GM12878 (cell line): ENCODE measurements around the gene AVEN. TPM values are rescaled to one million over a fixed set of nuclear protein-coding genes. Genes with fewer than 3 reads are reported as not detected.

Experiments
- ATAC-seq: fragments of 200-7000 bp; cut with Tn5 transposase; 3 replicates; pipeline ENCODE4 v1.9.1; 2020; ENCODE audit warnings: mild to moderate bottlenecking, moderate library complexity
- BruUV-seq: library from RNA; stranded (reverse); fragments of 400-500 nt; replicated peaks from 2 replicates; lab custom pipeline; 2021; lab: Mats Ljungman, UMichigan
- CTCF ChIA-PET: fragments of 300-600 bp; sonication (Branson Sonifier 250); formaldehyde crosslinking; extraction: SDS; loops from one replicate; lab custom pipeline; 2021; ENCODE audit warnings: inconsistent platforms; lab: Yijun Ruan, JAX
- POLR2A ChIA-PET: fragments of 350-600 bp; formaldehyde crosslinking; extraction: SDS; loops from one replicate; lab custom pipeline; 2021; ENCODE audit warnings: inconsistent platforms; lab: Charles Lee
- RAD21 ChIA-PET: fragments of 300-600 bp; sonication (Branson Sonifier 250); formaldehyde crosslinking; loops from one replicate; lab custom pipeline; 2023; ENCODE audit warnings: antibody characterized with exemption; ENCODE audit not compliant: unreplicated experiment; lab: Charles Lee
- SMC1A ChIA-PET: fragments of 300-600 bp; sonication (Branson Sonifier 250); formaldehyde crosslinking; loops from one replicate; lab custom pipeline; 2023; ENCODE audit not compliant: unreplicated experiment, uncharacterized antibody; lab: Charles Lee
- DNase-seq: peaks from one replicate; pipeline ENCODE4 v3.0.0-alpha.2; 2011; ENCODE audit warnings: low read depth, low spot score
- FAIRE-seq: peaks from 3 replicates; lab custom pipeline; 2011; peaks lifted over from hg19 to GRCh38; lab: Jason Lieb, UNC
- H2AFZ ChIP-seq: 2 replicates; pipeline ENCODE4 v1.6.0; 2011; ENCODE audit warnings: low read depth, low read length, control low read depth; ENCODE audit not compliant: control insufficient read depth
- H3K27ac ChIP-seq: 2 replicates; pipeline ENCODE4 v1.5.1; 2011; ENCODE audit warnings: control low read depth; ENCODE audit not compliant: control insufficient read depth, insufficient read depth
- H3K27me3 ChIP-seq, 2 experiments: replicated peaks in 1 of 2; 2 replicates each; pipeline versions ENCODE4 v1.6.0 to v1.6.1; 2011; ENCODE audit warnings: low read length in 1 of 2; ENCODE audit not compliant: control insufficient read depth in 2 of 2, insufficient read depth in 2 of 2
- H3K36me3 ChIP-seq, 2 experiments: 2 replicates each; pipeline ENCODE4 v1.5.1; 2011; ENCODE audit warnings: low read length in 1 of 2; ENCODE audit not compliant: control insufficient read depth in 2 of 2, insufficient read depth in 2 of 2
- H3K4me1 ChIP-seq: 2 replicates; pipeline ENCODE4 v1.6.1; 2011; ENCODE audit warnings: mild to moderate bottlenecking, low read length, moderate library complexity, mixed read lengths; ENCODE audit not compliant: control insufficient read depth, insufficient read depth
- H3K4me2 ChIP-seq: 2 replicates; pipeline ENCODE4 v1.6.0; 2011; ENCODE audit warnings: control low read depth; ENCODE audit not compliant: control insufficient read depth, insufficient read depth
- H3K4me3 ChIP-seq: fragments of 200-600 bp; sonication (generic); 2 replicates; pipeline ENCODE4 v1.5.1; 2016
- H3K79me2 ChIP-seq: 2 replicates; pipeline ENCODE4 v1.6.0; 2011; ENCODE audit warnings: low read length; ENCODE audit not compliant: control insufficient read depth, insufficient read depth
- H3K9ac ChIP-seq: 2 replicates; pipeline ENCODE4 v1.8.0; 2011; ENCODE audit warnings: low read length, control low read depth, mixed read lengths; ENCODE audit not compliant: control insufficient read depth, insufficient read depth
- H3K9me3 ChIP-seq: replicated peaks from 3 replicates; pipeline ENCODE4 v1.5.1; 2011; ENCODE audit warnings: mild to moderate bottlenecking, low read length; ENCODE audit not compliant: control insufficient read depth, insufficient read depth
- H4K20me1 ChIP-seq: 2 replicates; pipeline ENCODE4 v1.6.0; 2011; ENCODE audit not compliant: control insufficient read depth, insufficient read depth
- CHD2 ChIP-seq: IDR thresholded peaks from 2 replicates; pipeline ENCODE4 v1.6.1; 2011; ENCODE audit warnings: low read depth, low read length, improper control_type of control experiment, borderline replicate concordance
- CTCF ChIP-seq, 3 experiments: IDR thresholded peaks in 2 of 3; conservative IDR thresholded peaks in 1 of 3; 2 replicates each; pipeline ENCODE4 v1.5.1; 2011; ENCODE audit warnings: low read depth in 3 of 3, low read length in 3 of 3, mild to moderate bottlenecking in 3 of 3, control low read depth in 2 of 3, moderate library complexity in 2 of 3, inconsistent platforms in 1 of 3, mixed read lengths in 1 of 3; ENCODE audit not compliant: control insufficient read depth in 2 of 3, insufficient read depth in 1 of 3; ENCODE audit errors: extremely low read depth in 1 of 3
- FOS ChIP-seq: IDR thresholded peaks from 3 replicates; pipeline ENCODE4 v1.6.1; 2011; ENCODE audit warnings: borderline replicate concordance; ENCODE audit not compliant: insufficient read length; ENCODE audit errors: extremely low read depth
- MAX ChIP-seq: IDR thresholded peaks from 2 replicates; pipeline ENCODE4 v1.6.1; 2012; ENCODE audit warnings: low read depth, low read length, improper control_type of control experiment
- POLR2AphosphoS5 ChIP-seq: IDR thresholded peaks from 2 replicates; pipeline ENCODE4 v1.6.1; 2011; ENCODE audit warnings: mild to moderate bottlenecking, low read length, inconsistent platforms
- SMARCA5 ChIP-seq: fragments of 450-650 bp; IDR thresholded peaks from 2 replicates; pipeline ENCODE4 v1.6.1; 2017; ENCODE audit warnings: mild to moderate bottlenecking
- SPI1 ChIP-seq: IDR thresholded peaks from 2 replicates; pipeline ENCODE4 v1.6.1; 2011; ENCODE audit warnings: low read depth, mild to moderate bottlenecking, low read length, moderate library complexity, borderline replicate concordance; ENCODE audit not compliant: insufficient read depth
- SRF ChIP-seq, 2 experiments: IDR thresholded peaks; 2 replicates each; pipeline ENCODE4 v1.6.1; 2011; ENCODE audit warnings: low read depth in 2 of 2, low read length in 2 of 2, mild to moderate bottlenecking in 1 of 2, moderate library complexity in 1 of 2
- STAT1 ChIP-seq: fragments of 450-650 bp; conservative IDR thresholded peaks from 2 replicates; pipeline ENCODE4 v1.6.1; 2014; ENCODE audit warnings: antibody characterized with exemption, mild to moderate bottlenecking
- ZBTB40 ChIP-seq: fragments of 450-650 bp; IDR thresholded peaks from 2 replicates; pipeline ENCODE4 v1.6.1; 2016; ENCODE audit warnings: mild to moderate bottlenecking, moderate library complexity, borderline replicate concordance
- ZZZ3 ChIP-seq: IDR thresholded peaks from 2 replicates; pipeline ENCODE4 v1.6.1; 2011; ENCODE audit warnings: low read depth; ENCODE audit not compliant: control insufficient read depth, insufficient read length
- WGBS: methylation state at CpG from one replicate; pipeline ENCODE4 v1.1.6; 2016; ENCODE audit warnings: low lambda C conversion rate; ENCODE audit not compliant: insufficient replicate concordance, insufficient coverage; ENCODE audit errors: missing lambda C conversion rate; 5-methylcytosine and 5-hydroxymethylcytosine counted together
- in situ Hi-C: fragments of 300-500 bp; cut with MboI; formaldehyde crosslinking; loops from 9 replicates; pipeline ENCODE4 v1.14.3; 2018; ENCODE audit warnings: mixed read lengths
- intact Hi-C: fragments of 100-400 bp; cut with micrococcal nuclease; formaldehyde crosslinking; loops from one replicate; pipeline ENCODE4 v1.14.2; 2022; ENCODE audit not compliant: unreplicated experiment
- polyA plus RNA-seq, 11 experiments: library from polyadenylated mRNA; depleted of rRNA in 4 of 11; unstranded in 6 of 11; stranded (reverse) in 5 of 11; fragments of >200 nt; fragmentation: Nextera tagmentation in 4 of 11; fragmentation: Illumina TruSeq in 1 of 11; extraction: Ambion mirVana in 4 of 11; extraction: Trizol in 1 of 11; gene quantifications; 1 replicate in 1 of 11; 2 replicates in 10 of 11; pipeline versions ENCODE4 v1.2.1 to v1.2.3, GENCODE V29; 2011 to 2016; ENCODE audit warnings: inconsistent platforms in 2 of 11, missing spikeins in 2 of 11, low read depth in 1 of 11
- total RNA-seq, 4 experiments: library from RNA; depleted of rRNA in 3 of 4; stranded (reverse); fragments of >200 nt in 3 of 4; fragmentation: Illumina TruSeq in 1 of 4; extraction: Trizol in 1 of 4; gene quantifications; 2 replicates each; pipeline versions ENCODE4 v1.2.1 to v1.2.3, GENCODE V29; 2013 to 2021
- TF ChIP-seq, protein P1 (sequence below): fragments of 450-650 bp; IDR thresholded peaks from 2 replicates; pipeline ENCODE4 v1.6.1; 2017; ENCODE audit warnings: mild to moderate bottlenecking, moderate library complexity

Gene AVEN
- total and polyA plus RNA-seq, 10 of the 15 experiments (the other 5 are each of a cell fraction or from before 2014, with no cell fraction given) = 1.4 to 15.1 (median 10.5) TPM

DNA sequence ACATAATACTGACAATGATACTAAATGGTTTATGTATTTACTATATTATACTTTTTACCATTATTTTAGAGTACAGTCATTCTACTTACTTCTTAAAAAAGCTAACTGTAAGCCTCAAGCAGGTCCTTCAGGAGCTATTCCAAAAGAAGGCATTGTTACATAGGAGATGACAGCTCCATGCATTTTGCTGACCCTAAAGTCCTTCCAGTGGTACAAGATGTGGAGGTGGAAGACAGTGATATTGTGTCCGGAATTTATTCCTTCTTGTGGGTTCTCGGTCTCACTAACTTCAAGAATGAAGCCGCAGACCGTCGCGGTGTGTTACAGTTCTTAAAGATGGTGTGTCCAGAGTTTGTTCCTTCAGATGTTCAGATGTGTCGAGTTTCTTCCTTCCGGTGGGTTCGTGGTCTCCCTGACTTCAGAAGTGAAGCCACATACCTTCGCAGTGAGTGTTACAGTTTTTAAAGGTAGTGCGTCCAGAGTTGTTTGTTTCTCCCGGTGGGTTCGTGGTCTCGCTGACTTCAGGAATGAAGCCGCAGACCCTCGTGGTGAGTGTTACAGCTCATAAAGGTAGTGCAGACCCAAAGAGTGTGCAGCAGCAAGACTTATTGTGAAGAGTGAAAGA lies 20.9 kb downstream of the AVEN start:
- Histone ChIP-seq H3K4me3 (no peak overlapping the region), H4K20me1 (no peaks in the 10 kb centered on the region), H3K79me2 (no peaks in the 10 kb centered on the region), H3K27ac (no peak overlapping the region), H3K4me2 (no peak overlapping the region), H3K9ac (no peak overlapping the region), H2AFZ (no peak overlapping the region), H3K9me3 (no peaks in the 10 kb centered on the region; the same call in 2 of the 3 replicates), H3K27me3 (no peaks in the 10 kb centered on the region), H3K36me3 (no peaks in the 10 kb centered on the region), H3K4me1 (no peaks in the 10 kb centered on the region)
- BruUV-seq = no TSS peak
- intact Hi-C loops (no loop called here), in situ Hi-C loops (no loop called here)
- RAD21 ChIA-PET = no interaction called here
- POLR2A ChIA-PET = interaction anchor here (0.7 kb wide), 1 partner anchor 25 kb away, joined by 5 read pairs; no protein-coding TSS in a partner anchor
- 90% methylated on average over 16 of the region's 16 CpGs for WGBS
- DNase-seq = no peak
- ATAC-seq = no peak
- CTCF ChIA-PET = interaction anchor here (0.6 kb wide), 1 partner anchor 44 kb away, joined by 3 read pairs; no protein-coding TSS in a partner anchor
- SMC1A ChIA-PET = interaction anchor here (0.6 kb wide), 1 partner anchor 200 kb away, joined by 3 read pairs; no protein-coding TSS in a partner anchor
- FAIRE-seq = no peak
- TF ChIP-seq, protein P1, sequence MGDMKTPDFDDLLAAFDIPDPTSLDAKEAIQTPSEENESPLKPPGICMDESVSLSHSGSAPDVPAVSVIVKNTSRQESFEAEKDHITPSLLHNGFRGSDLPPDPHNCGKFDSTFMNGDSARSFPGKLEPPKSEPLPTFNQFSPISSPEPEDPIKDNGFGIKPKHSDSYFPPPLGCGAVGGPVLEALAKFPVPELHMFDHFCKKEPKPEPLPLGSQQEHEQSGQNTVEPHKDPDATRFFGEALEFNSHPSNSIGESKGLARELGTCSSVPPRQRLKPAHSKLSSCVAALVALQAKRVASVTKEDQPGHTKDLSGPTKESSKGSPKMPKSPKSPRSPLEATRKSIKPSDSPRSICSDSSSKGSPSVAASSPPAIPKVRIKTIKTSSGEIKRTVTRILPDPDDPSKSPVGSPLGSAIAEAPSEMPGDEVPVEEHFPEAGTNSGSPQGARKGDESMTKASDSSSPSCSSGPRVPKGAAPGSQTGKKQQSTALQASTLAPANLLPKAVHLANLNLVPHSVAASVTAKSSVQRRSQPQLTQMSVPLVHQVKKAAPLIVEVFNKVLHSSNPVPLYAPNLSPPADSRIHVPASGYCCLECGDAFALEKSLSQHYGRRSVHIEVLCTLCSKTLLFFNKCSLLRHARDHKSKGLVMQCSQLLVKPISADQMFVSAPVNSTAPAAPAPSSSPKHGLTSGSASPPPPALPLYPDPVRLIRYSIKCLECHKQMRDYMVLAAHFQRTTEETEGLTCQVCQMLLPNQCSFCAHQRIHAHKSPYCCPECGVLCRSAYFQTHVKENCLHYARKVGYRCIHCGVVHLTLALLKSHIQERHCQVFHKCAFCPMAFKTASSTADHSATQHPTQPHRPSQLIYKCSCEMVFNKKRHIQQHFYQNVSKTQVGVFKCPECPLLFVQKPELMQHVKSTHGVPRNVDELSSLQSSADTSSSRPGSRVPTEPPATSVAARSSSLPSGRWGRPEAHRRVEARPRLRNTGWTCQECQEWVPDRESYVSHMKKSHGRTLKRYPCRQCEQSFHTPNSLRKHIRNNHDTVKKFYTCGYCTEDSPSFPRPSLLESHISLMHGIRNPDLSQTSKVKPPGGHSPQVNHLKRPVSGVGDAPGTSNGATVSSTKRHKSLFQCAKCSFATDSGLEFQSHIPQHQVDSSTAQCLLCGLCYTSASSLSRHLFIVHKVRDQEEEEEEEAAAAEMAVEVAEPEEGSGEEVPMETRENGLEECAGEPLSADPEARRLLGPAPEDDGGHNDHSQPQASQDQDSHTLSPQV = no peak
- TF ChIP-seq ZBTB40 (no peak), STAT1 (no peak), FOS (no peak), MAX (no peak), ZZZ3 (no peak), POLR2AphosphoS5 (no peak), CTCF (IDR thresholded peaks at IDR 0.05 in 2 of 3, conservative IDR thresholded peaks at IDR 0.05 in 1 of 3; ENCODE audit: control insufficient read depth in 2 of 3, extremely low read depth in 1 of 3, insufficient read depth in 1 of 3, low read depth in 3 of 3, low read length in 3 of 3) (no peak), SPI1 (no peak), SMARCA5 (no peak), SRF (IDR thresholded peaks at IDR 0.05; ENCODE audit: low read depth in 2 of 2, low read length in 2 of 2) (no peak), CHD2 (no peak)
